Kidney (tissue), 14 donors: ENCODE data around the gene TP63. TPM values are rescaled to one million over a fixed set of nuclear protein-coding genes. Genes with fewer than 3 reads are reported as not detected.

Experiments
- DNase-seq, 5 donors: peaks; one replicate each; pipeline ENCODE4 v3.0.0-alpha.2; 2013 to 2020
- FAIRE-seq: peaks from 2 replicates; lab custom pipeline; 2012; peaks lifted over from hg19 to GRCh38; lab: Jason Lieb, UNC
- H3K27ac ChIP-seq, 2 donors: one replicate each; pipeline ENCODE4 v1.7.0; 2013; ENCODE audit warnings: low read depth in 2 of 2, low read length in 2 of 2, inconsistent platforms in 1 of 2
- H3K27me3 ChIP-seq: one replicate; pipeline ENCODE4 v1.7.1; 2013; ENCODE audit warnings: low read length, inconsistent platforms; ENCODE audit not compliant: control insufficient read depth, insufficient read depth
- H3K36me3 ChIP-seq, 3 donors: one replicate each; pipeline versions ENCODE4 v1.7.0 to v1.7.1; 2013; ENCODE audit warnings: low read length in 3 of 3, control low read depth in 1 of 3, inconsistent platforms in 1 of 3; ENCODE audit not compliant: insufficient read depth in 3 of 3, control insufficient read depth in 2 of 3
- H3K4me1 ChIP-seq, 3 donors: one replicate each; pipeline versions ENCODE4 v1.7.0 to v1.7.1; 2013; ENCODE audit warnings: low read length in 3 of 3, inconsistent platforms in 1 of 3, low read depth in 1 of 3; ENCODE audit not compliant: control insufficient read depth in 2 of 3, insufficient read depth in 2 of 3
- H3K4me3 ChIP-seq, 3 donors: one replicate each; pipeline versions ENCODE4 v1.7.0 to v1.8.1; 2013; ENCODE audit warnings: low read length in 3 of 3, control low read depth in 1 of 3, inconsistent platforms in 1 of 3
- H3K9ac ChIP-seq, 3 donors: one replicate each; pipeline versions ENCODE4 v1.7.0 to v1.7.1; 2013; ENCODE audit warnings: low read length in 3 of 3, control low read depth in 1 of 3, inconsistent platforms in 1 of 3
- H3K9me3 ChIP-seq, 3 donors: one replicate each; pipeline versions ENCODE4 v1.7.0 to v1.7.1; 2013; ENCODE audit warnings: low read length in 3 of 3, control low read depth in 1 of 3, inconsistent platforms in 1 of 3; ENCODE audit not compliant: control insufficient read depth in 2 of 3, insufficient read depth in 1 of 3
- CTCF ChIP-seq: IDR thresholded peaks from 3 replicates; pipeline ENCODE4 v1.5.1; 2012; ENCODE audit warnings: mild to moderate bottlenecking, moderate library complexity, borderline replicate concordance; ENCODE audit not compliant: insufficient read depth; ENCODE audit errors: extremely low read depth
- intact Hi-C: fragments of 100-400 bp; cut with DNase I; formaldehyde crosslinking; loops from one replicate; pipeline ENCODE4 v1.11.1; 2022
- polyA plus RNA-seq: library from polyadenylated mRNA; stranded (reverse); fragments of 350-450 nt; fragmentation: Illumina TruSeq; extraction: RNeasy Lipid Tissue Mini Kit (QIAGEN cat#74804); gene quantifications from one replicate; pipeline ENCODE4 v1.2.3, GENCODE V29; 2014; ENCODE audit warnings: low read depth, low replicate concordance; ENCODE audit not compliant: insufficient read depth
- total RNA-seq: library from RNA; stranded (reverse); fragmentation: NEBNext Ultra II Directional; extraction: Animal tissue kit (Norgen Biotek cat#: 25700); gene quantifications from one replicate; pipeline ENCODE4 v1.2.1, GENCODE V29; 2021
- donor health status: control.
- donor health status: control.
- donor health status: control.
- donor health status: control.
- donor health status: control.
- donor health status: DM: yes; HTN: yes; CAD: no.
- donor health status: Normal renal cell carcinoma (clear cell type).

Gene TP63
- total and polyA plus RNA-seq, 2 donors from 2014 or later = 0.13 to 1.1 TPM

DNA sequence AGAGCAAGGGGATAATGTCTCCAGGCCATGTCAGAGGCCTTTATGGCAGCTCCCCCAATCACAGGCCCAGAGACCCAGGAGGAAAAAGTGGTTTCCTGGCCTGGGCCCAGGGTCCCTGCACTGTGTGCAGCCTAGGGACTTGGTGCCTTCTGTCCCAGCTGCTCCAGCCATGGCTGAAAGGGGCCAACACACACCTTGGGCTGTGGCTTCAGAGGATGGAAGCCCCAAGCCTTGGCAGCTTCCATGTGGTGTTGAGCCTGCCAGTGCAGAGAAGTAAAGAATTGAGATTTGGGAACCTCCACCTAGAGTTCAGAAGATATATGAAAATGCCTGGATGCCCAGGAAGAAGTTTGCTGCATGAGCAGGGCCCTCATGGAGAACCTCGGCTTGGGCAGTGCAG, 18.1 kb upstream of the TP63 start:
- Histone ChIP-seq H3K9ac (no peak overlapping the region), H3K27ac (no peak overlapping the region), H3K27me3 (no peaks in the 10 kb centered on the region), H3K36me3 (no peaks in the 10 kb centered on the region), H3K4me3 (no peak overlapping the region), H3K4me1 (no peaks in the 10 kb centered on the region), H3K9me3 (peaks cover 0 to 6% (median 2%) of the 10 kb centered on the region in 3 donors)
- TF ChIP-seq CTCF = no peak
- intact Hi-C loops = no loop called here
- no peak for DNase-seq
- no peak for FAIRE-seq

- intact Hi-C loops = no loop called here
- no peak overlapping the region for H3K9ac ChIP-seq
- no peak overlapping the region for H3K27ac ChIP-seq
- H3K36me3 ChIP-seq = no peaks in the 10 kb centered on the region
- TF ChIP-seq CTCF = no peak
- no peak overlapping the region for H3K4me3 ChIP-seq
- no peak for FAIRE-seq
- DNase-seq = no peak
- H3K9me3 ChIP-seq = no peaks in the 10 kb centered on the region
- H3K27me3 ChIP-seq = no peaks in the 10 kb centered on the region
- no peaks in the 10 kb centered on the region for H3K4me1 ChIP-seq
Observed at GRCh38 chr3:189621948-189622603, 9.1 kb upstream of the TP63 start.

- no peaks in the 10 kb centered on the region for H3K27me3 ChIP-seq
Observed at GRCh38 chr3:189622629-189623028, 8.6 kb upstream of the TP63 start.

More at GRCh38 chr3:189622629-189623028, 8.6 kb upstream of the TP63 start:
- H3K27ac ChIP-seq = no peak overlapping the region
- no peaks in the 10 kb centered on the region for H3K36me3 ChIP-seq
- no peak overlapping the region for H3K9ac ChIP-seq
- no peaks in the 10 kb centered on the region for H3K4me1 ChIP-seq
- no peak for DNase-seq
- intact Hi-C loops = no loop called here
- no peaks in the 10 kb centered on the region for H3K9me3 ChIP-seq
- FAIRE-seq = no peak
- TF ChIP-seq CTCF = no peak
- H3K4me3 ChIP-seq = no peak overlapping the region
